ENCODE measurements around the gene CC2D2B.
"Not testable (repeated sequence)": the region's sequence is repeated elsewhere in the genome, so short reads cannot be mapped to it uniquely, and the experiment has no call there.

CC2D2B gene

DNA sequence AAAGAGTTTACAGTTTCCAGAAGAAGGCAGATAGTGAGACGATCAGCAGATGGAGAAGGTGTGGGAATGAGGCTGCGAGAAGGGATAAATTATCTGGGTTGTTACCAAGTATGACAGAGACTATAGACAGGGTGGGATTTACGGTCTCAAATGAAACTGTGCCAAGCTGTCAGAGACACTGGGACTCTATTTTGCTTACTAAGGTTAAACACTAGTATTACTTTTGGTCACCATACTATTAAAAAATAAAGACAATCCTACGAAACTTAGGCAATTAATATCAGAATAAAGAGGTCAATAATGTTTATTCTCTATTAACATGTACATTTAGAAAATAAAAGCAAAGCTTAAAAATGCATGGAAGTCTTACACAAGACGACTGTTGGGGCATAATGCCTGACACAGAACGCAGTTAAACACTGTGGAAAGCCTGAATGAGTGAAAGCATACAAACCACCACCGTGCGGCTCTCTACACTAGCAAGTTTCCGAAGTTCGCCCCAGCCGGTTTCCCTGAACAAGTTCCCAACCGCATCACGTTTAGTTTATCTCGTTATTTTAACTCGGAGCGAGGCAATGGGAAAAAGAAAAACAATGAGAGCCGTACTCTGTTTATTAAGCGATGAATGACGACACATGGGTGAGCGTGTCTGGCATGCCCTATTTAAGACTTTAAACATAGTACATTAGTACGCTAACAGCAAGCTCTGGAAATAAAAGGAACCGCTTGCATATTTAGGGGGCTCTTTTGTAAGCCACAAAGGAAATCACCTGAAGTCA lies 909 bp upstream of the CC2D2B start:
- peak in 10 of 14 donors; percentile 22 to 58 (median 40) for DNase-seq

DNA sequence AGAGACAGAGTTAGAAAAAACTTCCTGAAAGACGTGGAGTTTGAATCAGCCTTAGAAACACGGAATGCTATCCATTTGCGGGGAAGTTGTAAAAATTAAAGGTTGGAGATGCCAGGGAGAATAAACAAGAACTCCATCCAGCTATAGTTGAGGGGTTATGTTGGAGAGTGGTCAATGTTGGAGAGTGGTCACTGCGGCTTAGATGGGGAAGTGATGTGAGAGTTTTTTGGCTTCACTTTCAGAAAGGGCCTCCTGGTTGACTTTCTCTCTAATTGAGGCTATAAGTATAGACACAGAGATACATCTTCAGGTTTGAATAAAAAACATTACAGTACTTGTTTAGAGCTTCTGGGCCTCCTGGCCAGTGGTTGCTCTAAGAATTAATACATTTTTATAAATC lies 675 bp downstream of the CC2D2B start:
- peak in 1 of 14 donors; percentile 21 for DNase-seq

- DNase-seq = no peak
These were observed 1.8 kb downstream of the CC2D2B start for GRCh38 chr10:95909561-95909960.

DNA sequence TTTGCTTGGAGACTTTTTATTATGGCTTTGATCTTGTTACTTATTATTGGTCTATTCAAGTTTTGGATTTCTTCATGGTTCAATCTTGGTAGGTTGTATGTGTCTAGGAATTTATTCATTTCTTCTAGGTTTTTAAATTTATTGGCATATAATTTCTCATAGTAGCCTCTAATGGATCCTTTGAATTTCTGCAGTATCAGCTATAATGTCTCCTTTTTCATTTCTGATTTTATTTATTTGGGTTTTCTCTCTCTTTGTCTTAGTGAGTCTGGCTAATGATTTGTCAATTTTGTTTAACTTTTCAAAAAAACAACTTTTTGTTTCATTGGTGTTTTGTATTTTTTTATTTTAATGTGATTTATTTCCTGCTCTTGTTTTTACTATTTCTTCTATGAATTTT lies 8.3 kb downstream of the CC2D2B start:
- DNase-seq = not testable (repeated sequence)

DNA sequence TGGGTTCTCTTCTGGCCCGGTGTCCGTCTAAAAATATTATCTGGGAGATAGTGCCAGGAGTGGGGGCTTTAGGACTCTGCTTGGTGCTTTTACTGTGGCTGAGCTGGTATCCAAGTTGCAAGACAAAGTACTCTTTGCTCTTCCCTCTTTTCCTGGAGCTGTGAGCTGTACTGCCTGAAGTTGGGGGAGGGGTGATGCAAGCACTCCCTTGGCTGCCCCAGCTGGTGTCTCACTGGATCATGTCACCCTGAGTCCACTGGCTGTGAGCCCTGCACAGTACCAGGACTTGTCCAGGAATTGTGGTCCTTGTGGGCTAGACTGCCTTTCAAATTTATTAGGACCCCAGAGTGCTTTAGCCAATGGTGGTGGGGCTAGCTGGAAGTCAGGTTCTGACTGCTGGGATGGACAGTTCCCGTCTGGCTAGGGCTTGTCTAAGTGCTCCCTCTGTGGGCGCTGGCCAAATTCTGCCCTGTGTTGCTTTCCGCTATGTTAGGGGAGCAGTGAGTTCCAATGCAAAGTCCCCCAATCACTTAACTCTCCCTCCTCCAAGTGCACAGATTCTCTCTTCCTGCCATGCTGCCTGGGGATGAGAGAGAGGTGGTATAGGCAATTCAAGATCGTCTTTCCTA lies 13.1 kb downstream of the CC2D2B start:
- peak in 1 of 14 donors; percentile 28 for DNase-seq

- no peak for DNase-seq
These were observed 17.3 kb downstream of the CC2D2B start for GRCh38 chr10:95925033-95925432.

DNA sequence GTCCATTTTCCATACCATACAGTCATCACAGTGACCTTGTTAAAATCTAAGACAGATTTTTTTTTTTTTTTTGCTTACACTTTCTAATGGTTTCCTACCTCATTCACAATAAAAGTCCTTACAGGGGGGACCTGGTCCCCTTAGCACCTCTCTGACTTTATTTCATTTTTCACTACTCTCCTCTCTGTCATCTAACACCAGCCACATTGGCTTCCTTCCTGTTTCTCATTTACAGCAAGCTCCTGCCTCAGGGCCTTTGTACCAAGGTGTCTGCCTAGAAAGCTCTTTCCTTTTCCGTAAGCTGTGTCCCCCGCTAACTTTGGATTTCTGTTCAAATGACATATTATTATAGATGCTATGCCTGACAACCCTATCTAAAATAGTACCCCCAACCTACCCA lies 27.7 kb downstream of the CC2D2B start:
- DNase-seq = no peak

GRCh38 chr10:95941115-95941514 lies 33.3 kb downstream of the CC2D2B start:
- no peak for DNase-seq

DNA sequence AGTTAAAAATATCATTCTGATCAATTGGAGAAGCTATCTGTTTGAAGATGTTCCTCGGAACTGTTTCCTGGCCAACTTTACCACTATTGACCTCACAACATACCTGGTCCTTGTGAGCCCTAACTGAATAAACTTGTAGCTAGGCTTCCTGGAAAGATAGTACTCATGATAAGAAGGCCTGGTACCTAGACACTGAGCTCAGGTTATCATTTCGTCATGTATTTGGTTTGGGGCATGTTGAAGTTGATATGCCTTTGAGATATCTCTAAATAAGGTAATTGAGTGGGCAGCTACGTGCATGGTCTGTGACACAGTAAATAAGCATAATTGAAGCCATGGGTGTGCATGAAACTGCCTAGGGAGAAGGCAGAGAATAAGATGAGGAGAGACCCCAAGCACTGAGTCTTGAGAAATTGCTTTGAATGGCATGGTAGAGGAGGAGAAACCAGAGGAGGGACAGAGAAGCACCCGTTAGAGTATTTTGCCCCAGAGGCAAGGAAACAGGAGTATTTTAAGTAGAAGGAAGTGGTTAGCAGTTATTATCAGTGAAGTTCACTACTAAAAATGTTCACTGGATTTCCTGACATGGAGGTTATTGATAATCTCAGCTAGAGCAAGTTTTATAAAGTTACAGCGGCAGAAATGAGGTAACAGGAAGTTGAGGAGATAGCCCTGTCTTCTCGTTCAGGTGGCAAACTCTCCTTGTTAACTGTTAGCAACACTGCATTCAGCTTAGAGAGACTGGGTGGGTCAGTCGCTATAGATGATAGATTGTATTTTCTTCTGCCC lies 55.6 kb downstream of the CC2D2B start:
- DNase-seq = no peak

- no peak for DNase-seq
These were observed 56.2 kb downstream of the CC2D2B start for GRCh38 chr10:95963991-95964389.

- DNase-seq = no peak
These were observed 57.0 kb downstream of the CC2D2B start for GRCh38 chr10:95964756-95965155.

DNA sequence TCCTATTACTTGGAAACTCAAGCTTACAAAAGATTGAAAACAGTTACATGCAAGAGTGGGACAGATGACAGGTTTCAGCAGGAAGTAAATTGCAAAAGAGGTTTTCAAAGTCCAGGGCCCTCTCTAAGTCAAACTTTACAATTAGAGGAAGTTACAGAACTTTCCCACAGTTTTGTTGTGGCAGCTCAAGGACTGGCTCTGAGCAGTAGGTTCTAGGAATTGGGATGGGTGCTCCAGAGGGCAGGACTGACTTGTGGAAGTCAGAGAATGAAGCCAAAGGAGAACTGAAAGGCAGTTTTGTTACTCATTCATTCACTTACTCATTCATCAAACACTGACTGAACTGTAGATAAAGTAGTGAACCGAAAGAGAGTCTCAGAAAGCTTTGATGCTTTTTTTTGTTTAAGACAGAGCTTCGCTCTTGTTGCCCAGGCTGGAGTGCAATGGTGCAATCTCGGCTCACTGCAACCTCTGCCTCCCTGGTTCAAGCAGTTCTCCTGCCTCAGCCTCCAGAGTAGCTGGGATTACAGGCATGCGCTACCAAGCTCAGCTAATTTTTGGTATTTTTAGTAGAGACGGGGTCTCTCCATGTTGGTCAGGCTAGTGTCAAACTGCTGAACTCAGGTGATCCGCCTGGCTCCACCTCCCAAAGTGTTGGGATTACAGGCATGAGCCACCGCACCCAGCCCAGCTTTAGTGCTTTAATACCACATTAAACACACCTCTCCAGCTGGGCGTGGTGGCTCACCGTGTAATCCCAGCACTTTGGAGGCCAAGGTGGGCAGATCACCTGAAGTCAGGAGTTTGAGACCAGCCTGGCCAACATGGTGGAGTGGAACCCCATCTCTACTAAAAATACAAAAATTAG lies 68.8 kb downstream of the CC2D2B start:
- DNase-seq = no peak

DNA sequence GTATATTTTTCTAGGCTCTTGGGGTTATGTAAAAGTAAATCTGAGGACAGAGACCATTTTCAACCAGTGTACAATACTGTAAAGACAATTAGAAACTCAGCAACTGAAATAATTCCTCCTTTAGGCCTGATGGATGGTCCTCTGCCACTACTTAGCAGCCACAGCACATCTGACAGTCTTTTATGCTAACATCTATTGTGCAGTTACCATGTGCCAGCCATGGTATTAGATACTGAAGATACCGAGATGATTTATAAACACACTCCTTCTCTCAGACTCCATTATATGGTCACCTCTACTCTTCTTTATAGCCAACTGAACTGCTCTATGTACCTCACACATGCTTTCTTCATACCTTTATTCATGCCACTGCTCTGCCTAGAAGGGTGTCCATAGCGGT lies 74.4 kb downstream of the CC2D2B start:
- DNase-seq = no peak

DNA sequence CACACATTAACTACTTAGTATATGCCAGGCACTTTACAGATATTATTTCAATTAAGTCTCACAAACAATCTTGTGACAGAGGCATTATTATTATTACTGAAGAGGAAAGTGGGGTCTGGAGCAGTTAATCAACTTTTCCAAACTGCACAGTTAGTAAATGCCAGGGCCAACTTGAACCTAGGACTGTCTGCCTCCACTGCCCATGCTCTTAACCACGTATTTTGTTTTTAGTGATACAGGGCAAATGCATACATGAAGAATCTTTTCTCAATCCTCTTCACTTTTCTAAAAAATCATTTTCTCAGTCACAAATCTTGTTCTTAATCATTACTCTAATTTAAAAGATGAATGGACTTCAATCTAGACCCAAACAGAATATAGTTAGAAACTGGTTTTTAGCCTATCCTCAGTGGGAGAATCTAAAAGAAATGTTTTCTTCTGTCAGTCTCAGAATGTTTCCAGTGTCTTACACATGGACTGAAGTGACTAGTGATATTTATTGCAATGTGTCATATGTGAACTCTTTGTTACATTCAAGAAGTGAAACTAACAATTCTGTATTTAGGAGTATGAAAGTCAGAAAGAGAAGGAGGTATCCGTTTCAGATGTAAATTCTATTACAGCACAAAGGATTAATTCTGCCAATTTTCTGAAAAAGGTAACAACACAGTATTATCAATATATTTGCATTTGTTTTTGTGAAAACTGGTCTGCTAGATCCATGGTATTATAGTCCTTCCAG lies 80.1 kb downstream of the CC2D2B start:
- DNase-seq = no peak

GRCh38 chr10:95988702-95989101 lies 80.9 kb downstream of the CC2D2B start:
- DNase-seq = no peak

GRCh38 chr10:95994376-95994775 lies 86.6 kb downstream of the CC2D2B start:
- DNase-seq = not testable (repeated sequence)

GRCh38 chr10:95998255-95998784 lies 90.5 kb downstream of the CC2D2B start:
- no peak for DNase-seq

GRCh38 chr10:96013956-96014355 lies 106.2 kb downstream of the CC2D2B start:
- no peak for DNase-seq

GRCh38 chr10:96014473-96015102 lies 106.8 kb downstream of the CC2D2B start:
- no peak for DNase-seq

- DNase-seq = peak in 3 of 14 donors; percentile 0 to 6 (median 4)
These were observed 109.5 kb downstream of the CC2D2B start for GRCh38 chr10:96017191-96017687.

DNA sequence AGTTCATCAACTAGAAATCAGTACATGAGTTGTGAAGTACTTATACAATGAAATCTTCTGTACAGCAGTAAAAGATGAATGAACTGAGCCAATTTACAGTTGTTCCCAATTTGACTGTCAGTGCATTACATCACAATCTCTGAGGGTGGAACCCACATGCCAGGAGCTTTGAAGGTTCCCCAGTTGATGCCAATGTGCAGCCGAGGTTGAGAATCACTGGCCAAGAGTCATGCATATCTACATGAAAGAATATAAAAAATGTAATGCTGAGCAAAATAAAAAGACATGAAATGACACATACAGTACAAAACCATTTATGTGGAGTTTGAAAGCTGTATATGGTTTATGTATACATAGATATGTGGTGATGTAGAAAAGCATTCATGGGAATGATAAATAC lies 113.6 kb downstream of the CC2D2B start:
- DNase-seq = no peak

Measured in C1 segment of cervical spinal cord (tissue), 14 donors.